Measurements from ENCODE around the gene UTP11.

UTP11 gene

GRCh38 chr1:37994886-37995566, 17.5 kb upstream of the UTP11 start:
- Histone ChIP-seq H3K79me2 (ENCODE audit: control insufficient read depth, insufficient read depth, low read length) (peaks cover 7% of the 10 kb centered on the region), H3K4me1 (ENCODE audit: control insufficient read depth, low read depth, low read length) (peaks cover 20% of the 10 kb centered on the region), H2BK5ac (ENCODE audit: low read length) (peak overlapping the region; percentile 17), H2BK120ac (ENCODE audit: low read depth, low read length) (no peak overlapping the region), H3K79me1 (ENCODE audit: low read length) (peaks cover 7% of the 10 kb centered on the region), H3K4ac (ENCODE audit: low read depth, low read length) (peak overlapping the region; percentile 29), H3K4me3 (ENCODE audit: low read length) (no peak overlapping the region), H3K56ac (ENCODE audit: low read length) (peak overlapping the region; percentile 90), H3K4me2 (ENCODE audit: low read length) (no peak overlapping the region), H3K27me3 (ENCODE audit: insufficient read depth, low read length, poor library complexity) (no peaks in the 10 kb centered on the region), H3K9ac (ENCODE audit: low read length) (peak overlapping the region; percentile 87), H3K23ac (ENCODE audit: low read length) (peak overlapping the region; percentile 75), H2BK15ac (replicated peaks; ENCODE audit: low read depth) (no peak overlapping the region), H3K36me3 (ENCODE audit: control insufficient read depth, insufficient read depth, low read length) (peaks cover 11% of the 10 kb centered on the region), H3K18ac (ENCODE audit: low read length) (no peak overlapping the region), H4K8ac (ENCODE audit: low read depth, low read length) (no peak overlapping the region), H2AK5ac (ENCODE audit: low read length) (peak overlapping the region; percentile 57), H3K27ac (ENCODE audit: low read depth, low read length) (no peak overlapping the region), H4K5ac (ENCODE audit: low read length) (no peak overlapping the region)
- no CpG with 5 or more reads among the region's 11 CpGs for WGBS (ENCODE audit: extremely low coverage, insufficient coverage, low lambda C conversion rate)
- peak; percentile 24 for DNase-seq

- peaks cover 11% of the 10 kb centered on the region for H3K36me3 ChIP-seq (ENCODE audit: control insufficient read depth, insufficient read depth, low read length)
- peak overlapping the region; percentile 85 for H3K4ac ChIP-seq (ENCODE audit: low read depth, low read length)
- no peak overlapping the region for H3K23ac ChIP-seq (ENCODE audit: low read length)
- H3K56ac ChIP-seq (ENCODE audit: low read length), result peak overlapping the region; percentile 90
- H3K4me3 ChIP-seq (ENCODE audit: low read length), result no peak overlapping the region
- H3K27ac ChIP-seq (ENCODE audit: low read depth, low read length), result peak overlapping the region; percentile 66
- H3K18ac ChIP-seq (ENCODE audit: low read length), result peak overlapping the region; percentile 62
- peak overlapping the region; percentile 56 for H2BK5ac ChIP-seq (ENCODE audit: low read length)
- peak overlapping the region; percentile 87 for H3K9ac ChIP-seq (ENCODE audit: low read length)
- H2BK120ac ChIP-seq (ENCODE audit: low read depth, low read length), result no peak overlapping the region
- peaks cover 27% of the 10 kb centered on the region for H3K4me1 ChIP-seq (ENCODE audit: control insufficient read depth, low read depth, low read length)
- no peak overlapping the region for H2BK15ac ChIP-seq (replicated peaks; ENCODE audit: low read depth)
- peak overlapping the region; percentile 17 for H3K4me2 ChIP-seq (ENCODE audit: low read length)
- no peak overlapping the region for H2AK5ac ChIP-seq (ENCODE audit: low read length)
- DNase-seq, result peak; percentile 94
- H3K27me3 ChIP-seq (ENCODE audit: insufficient read depth, low read length, poor library complexity), result no peaks in the 10 kb centered on the region
- peaks cover 7% of the 10 kb centered on the region for H3K79me1 ChIP-seq (ENCODE audit: low read length)
- WGBS (ENCODE audit: extremely low coverage, insufficient coverage, low lambda C conversion rate), result no CpG with 5 or more reads among the region's 46 CpGs
- no peak overlapping the region for H4K5ac ChIP-seq (ENCODE audit: low read length)
- peaks cover 7% of the 10 kb centered on the region for H3K79me2 ChIP-seq (ENCODE audit: control insufficient read depth, insufficient read depth, low read length)
- no peak overlapping the region for H4K8ac ChIP-seq (ENCODE audit: low read depth, low read length)
Measured at GRCh38 chr1:37995751-37996345, 16.7 kb upstream of the UTP11 start.

GRCh38 chr1:37997256-37998088, 15.1 kb upstream of the UTP11 start:
- H2BK120ac ChIP-seq (ENCODE audit: low read depth, low read length), result no peak overlapping the region
- no peak overlapping the region for H2AK5ac ChIP-seq (ENCODE audit: low read length)
- no peak overlapping the region for H2BK5ac ChIP-seq (ENCODE audit: low read length)
- peaks cover 7% of the 10 kb centered on the region for H3K79me2 ChIP-seq (ENCODE audit: control insufficient read depth, insufficient read depth, low read length)
- H4K8ac ChIP-seq (ENCODE audit: low read depth, low read length), result no peak overlapping the region
- H3K79me1 ChIP-seq (ENCODE audit: low read length), result peaks cover 7% of the 10 kb centered on the region
- H3K56ac ChIP-seq (ENCODE audit: low read length), result peak overlapping the region; percentile 90
- no CpG with 5 or more reads among the region's 25 CpGs for WGBS (ENCODE audit: extremely low coverage, insufficient coverage, low lambda C conversion rate)
- H3K4ac ChIP-seq (ENCODE audit: low read depth, low read length), result no peak overlapping the region
- no peak overlapping the region for H3K4me2 ChIP-seq (ENCODE audit: low read length)
- H3K27ac ChIP-seq (ENCODE audit: low read depth, low read length), result no peak overlapping the region
- H3K4me3 ChIP-seq (ENCODE audit: low read length), result no peak overlapping the region
- H4K5ac ChIP-seq (ENCODE audit: low read length), result no peak overlapping the region
- H3K4me1 ChIP-seq (ENCODE audit: control insufficient read depth, low read depth, low read length), result peaks cover 33% of the 10 kb centered on the region
- no peak for DNase-seq
- no peak overlapping the region for H3K9ac ChIP-seq (ENCODE audit: low read length)
- no peak overlapping the region for H3K23ac ChIP-seq (ENCODE audit: low read length)
- H3K27me3 ChIP-seq (ENCODE audit: insufficient read depth, low read length, poor library complexity), result no peaks in the 10 kb centered on the region
- no peak overlapping the region for H2BK15ac ChIP-seq (replicated peaks; ENCODE audit: low read depth)
- peak overlapping the region; percentile 11 for H3K18ac ChIP-seq (ENCODE audit: low read length)
- H3K36me3 ChIP-seq (ENCODE audit: control insufficient read depth, insufficient read depth, low read length), result peaks cover 11% of the 10 kb centered on the region

- Histone ChIP-seq H3K4me2 (ENCODE audit: low read length) (no peak overlapping the region), H2BK120ac (ENCODE audit: low read depth, low read length) (no peak overlapping the region), H3K18ac (ENCODE audit: low read length) (no peak overlapping the region), H2BK15ac (replicated peaks; ENCODE audit: low read depth) (no peak overlapping the region), H3K56ac (ENCODE audit: low read length) (no peak overlapping the region), H3K79me2 (ENCODE audit: control insufficient read depth, insufficient read depth, low read length) (peaks cover 15% of the 10 kb centered on the region), H3K27me3 (ENCODE audit: insufficient read depth, low read length, poor library complexity) (no peaks in the 10 kb centered on the region), H4K8ac (ENCODE audit: low read depth, low read length) (no peak overlapping the region), H4K5ac (ENCODE audit: low read length) (no peak overlapping the region), H3K4ac (ENCODE audit: low read depth, low read length) (no peak overlapping the region), H3K36me3 (ENCODE audit: control insufficient read depth, insufficient read depth, low read length) (peaks cover 11% of the 10 kb centered on the region), H3K27ac (ENCODE audit: low read depth, low read length) (no peak overlapping the region), H3K4me3 (ENCODE audit: low read length) (no peak overlapping the region), H2BK5ac (ENCODE audit: low read length) (no peak overlapping the region), H3K79me1 (ENCODE audit: low read length) (peaks cover 7% of the 10 kb centered on the region), H3K9ac (ENCODE audit: low read length) (no peak overlapping the region), H3K4me1 (ENCODE audit: control insufficient read depth, low read depth, low read length) (peaks cover 33% of the 10 kb centered on the region), H3K23ac (ENCODE audit: low read length) (no peak overlapping the region), H2AK5ac (ENCODE audit: low read length) (no peak overlapping the region)
- WGBS (ENCODE audit: extremely low coverage, insufficient coverage, low lambda C conversion rate), result no CpG with 5 or more reads among the region's 9 CpGs
- no peak for DNase-seq
Measured at GRCh38 chr1:37998089-37998808, 14.3 kb upstream of the UTP11 start.

GRCh38 chr1:37998913-37999429, 13.6 kb upstream of the UTP11 start:
- peak overlapping the region; percentile 91 for H3K56ac ChIP-seq (ENCODE audit: low read length)
- no peak overlapping the region for H2BK120ac ChIP-seq (ENCODE audit: low read depth, low read length)
- H3K79me2 ChIP-seq (ENCODE audit: control insufficient read depth, insufficient read depth, low read length), result peaks cover 22% of the 10 kb centered on the region
- H3K27me3 ChIP-seq (ENCODE audit: insufficient read depth, low read length, poor library complexity), result no peaks in the 10 kb centered on the region
- peak overlapping the region; percentile 96 for H2AK5ac ChIP-seq (ENCODE audit: low read length)
- DNase-seq, result no peak
- peaks cover 11% of the 10 kb centered on the region for H3K36me3 ChIP-seq (ENCODE audit: control insufficient read depth, insufficient read depth, low read length)
- no peak overlapping the region for H3K4me2 ChIP-seq (ENCODE audit: low read length)
- H3K79me1 ChIP-seq (ENCODE audit: low read length), result peaks cover 11% of the 10 kb centered on the region
- H4K5ac ChIP-seq (ENCODE audit: low read length), result no peak overlapping the region
- H3K27ac ChIP-seq (ENCODE audit: low read depth, low read length), result peak overlapping the region; percentile 92
- H3K9ac ChIP-seq (ENCODE audit: low read length), result peak overlapping the region; percentile 60
- no peak overlapping the region for H4K8ac ChIP-seq (ENCODE audit: low read depth, low read length)
- no peak overlapping the region for H3K4me3 ChIP-seq (ENCODE audit: low read length)
- no peak overlapping the region for H2BK15ac ChIP-seq (replicated peaks; ENCODE audit: low read depth)
- H3K18ac ChIP-seq (ENCODE audit: low read length), result peak overlapping the region; percentile 55
- WGBS (ENCODE audit: extremely low coverage, insufficient coverage, low lambda C conversion rate), result no CpG with 5 or more reads among the region's 16 CpGs
- peak overlapping the region; percentile 94 for H2BK5ac ChIP-seq (ENCODE audit: low read length)
- peak overlapping the region; percentile 75 for H3K23ac ChIP-seq (ENCODE audit: low read length)
- H3K4ac ChIP-seq (ENCODE audit: low read depth, low read length), result peak overlapping the region; percentile 82
- H3K4me1 ChIP-seq (ENCODE audit: control insufficient read depth, low read depth, low read length), result peaks cover 36% of the 10 kb centered on the region
